Measurements from ENCODE around the gene DPF1.

The DPF1 gene

DNA sequence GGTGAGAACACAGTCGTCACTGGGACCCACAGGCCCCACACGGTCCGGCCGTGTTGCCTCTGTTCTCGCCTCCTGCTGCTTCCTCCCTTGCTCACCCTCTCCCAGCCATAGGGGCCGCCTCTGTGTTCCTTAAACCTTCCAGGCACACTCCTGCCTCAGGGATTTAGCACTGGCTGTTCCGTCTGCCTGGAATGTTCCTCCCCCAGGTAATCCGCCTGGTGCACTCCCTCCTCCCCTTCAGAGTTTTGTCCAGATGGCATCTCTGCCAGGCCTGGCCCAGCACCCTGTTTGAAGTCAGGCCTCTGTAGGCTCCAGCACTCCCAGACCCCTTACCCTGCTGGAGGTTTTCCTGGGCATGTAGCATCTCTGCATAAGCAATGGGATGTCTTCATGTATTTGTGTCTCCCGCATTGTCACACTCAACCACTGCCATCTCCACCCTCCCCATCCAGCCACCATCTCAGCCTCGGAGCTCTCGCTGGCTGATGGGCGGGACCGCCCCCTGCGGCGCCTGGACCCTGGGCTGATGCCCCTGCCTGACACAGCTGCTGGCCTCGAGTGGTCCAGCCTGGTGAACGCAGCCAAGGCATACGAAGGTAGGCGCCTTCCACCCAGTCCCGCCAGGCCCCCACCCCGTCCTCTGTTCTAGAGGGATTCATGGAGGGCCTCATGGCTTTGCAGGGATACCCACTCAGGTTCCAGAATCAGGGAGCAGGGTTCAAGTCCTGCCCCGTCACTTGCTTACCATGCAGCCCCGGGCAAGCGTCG lies 25.9 kb downstream of the DPF1 start:
- H4K20me1 ChIP-seq (ENCODE audit: control insufficient read depth, insufficient read depth, low read depth, low read length) = no peaks in the 10 kb centered on the region
- H3F3A ChIP-seq (ENCODE audit: control insufficient read depth, insufficient read depth) = no peaks in the 10 kb centered on the region
- H3K4me1 ChIP-seq (ENCODE audit: control insufficient read depth, low read length) = no peaks in the 10 kb centered on the region
- no peaks in the 10 kb centered on the region for H3K79me2 ChIP-seq (ENCODE audit: control insufficient read depth, low read length)
- H3K4me3 ChIP-seq (ENCODE audit: low read length) = no peak overlapping the region
- H3K9me2 ChIP-seq (replicated peaks; ENCODE audit: control insufficient read depth, low read length) = no peaks in the 10 kb centered on the region
- no peak overlapping the region for H3K4me2 ChIP-seq (ENCODE audit: low read length)
- no peaks in the 10 kb centered on the region for H3K27me3 ChIP-seq (ENCODE audit: control insufficient read depth, low read length)
- no peaks in the 10 kb centered on the region for H3K9me3 ChIP-seq (ENCODE audit: control insufficient read depth, insufficient read depth, low read length)
- TF ChIP-seq EZH2phosphoT487 (IDR thresholded peaks at IDR 0.05; ENCODE audit: borderline replicate concordance, low read length) (no peak), CTCF (IDR thresholded peaks at IDR 0.05; ENCODE audit: low read depth, low read length, poor library complexity, severe bottlenecking) (no peak)
- no peak overlapping the region for H3K27ac ChIP-seq (ENCODE audit: low read depth, low read length)
- H3K36me3 ChIP-seq (ENCODE audit: control insufficient read depth, low read length) = peaks cover 9% of the 10 kb centered on the region; the same call in 1 of the 2 replicates

DNA sequence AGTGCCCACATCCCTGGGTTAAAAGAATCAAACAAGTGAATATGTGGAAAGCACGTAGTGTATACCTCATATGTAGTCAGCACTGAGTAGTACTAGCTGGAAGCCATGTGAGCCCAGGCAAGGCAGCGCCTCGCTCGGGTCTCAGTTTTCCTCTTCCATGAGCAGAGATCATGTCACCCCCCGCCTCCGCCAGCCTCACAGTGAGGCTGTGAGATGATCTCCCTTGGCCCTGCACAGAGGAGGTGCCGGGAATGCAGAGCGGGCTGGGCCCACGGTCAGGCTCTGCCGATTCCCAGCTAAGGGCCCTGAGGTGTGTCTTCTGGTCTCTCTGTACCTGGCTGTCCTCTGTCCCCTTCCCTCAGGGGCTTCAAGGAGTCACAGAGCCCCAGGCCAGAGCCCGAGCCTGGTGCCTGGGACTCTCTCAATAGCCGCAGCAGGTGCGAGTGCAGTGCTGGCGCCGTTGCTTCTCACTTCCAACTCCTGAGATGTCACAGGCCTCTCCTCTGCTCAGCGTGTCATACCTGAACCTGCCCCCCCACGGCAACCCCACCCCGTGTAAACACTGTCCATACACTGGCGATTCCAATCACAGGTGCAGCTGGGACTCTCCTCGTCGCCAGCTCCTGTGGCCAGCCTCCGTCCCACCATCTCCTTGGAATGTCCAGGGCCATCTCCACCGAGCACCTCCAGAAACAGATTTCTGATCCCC lies 26.9 kb downstream of the DPF1 start:
- H3K4me2 ChIP-seq (ENCODE audit: low read length) = no peak overlapping the region
- no peaks in the 10 kb centered on the region for H3F3A ChIP-seq (ENCODE audit: control insufficient read depth, insufficient read depth)
- no peaks in the 10 kb centered on the region for H3K9me2 ChIP-seq (replicated peaks; ENCODE audit: control insufficient read depth, low read length)
- TF ChIP-seq EZH2phosphoT487 (IDR thresholded peaks at IDR 0.05; ENCODE audit: borderline replicate concordance, low read length) (no peak), CTCF (IDR thresholded peaks at IDR 0.05; ENCODE audit: low read depth, low read length, poor library complexity, severe bottlenecking) (no peak)
- H3K4me1 ChIP-seq (ENCODE audit: control insufficient read depth, low read length) = no peaks in the 10 kb centered on the region
- no peak overlapping the region for H3K4me3 ChIP-seq (ENCODE audit: low read length)
- no peak overlapping the region for H3K27ac ChIP-seq (ENCODE audit: low read depth, low read length)
- no peaks in the 10 kb centered on the region for H3K79me2 ChIP-seq (ENCODE audit: control insufficient read depth, low read length)
- no peaks in the 10 kb centered on the region for H3K9me3 ChIP-seq (ENCODE audit: control insufficient read depth, insufficient read depth, low read length)
- no peaks in the 10 kb centered on the region for H4K20me1 ChIP-seq (ENCODE audit: control insufficient read depth, insufficient read depth, low read depth, low read length)
- no peaks in the 10 kb centered on the region for H3K27me3 ChIP-seq (ENCODE audit: control insufficient read depth, low read length)
- H3K36me3 ChIP-seq (ENCODE audit: control insufficient read depth, low read length) = peaks cover 9% of the 10 kb centered on the region; the same call in 1 of the 2 replicates

DNA sequence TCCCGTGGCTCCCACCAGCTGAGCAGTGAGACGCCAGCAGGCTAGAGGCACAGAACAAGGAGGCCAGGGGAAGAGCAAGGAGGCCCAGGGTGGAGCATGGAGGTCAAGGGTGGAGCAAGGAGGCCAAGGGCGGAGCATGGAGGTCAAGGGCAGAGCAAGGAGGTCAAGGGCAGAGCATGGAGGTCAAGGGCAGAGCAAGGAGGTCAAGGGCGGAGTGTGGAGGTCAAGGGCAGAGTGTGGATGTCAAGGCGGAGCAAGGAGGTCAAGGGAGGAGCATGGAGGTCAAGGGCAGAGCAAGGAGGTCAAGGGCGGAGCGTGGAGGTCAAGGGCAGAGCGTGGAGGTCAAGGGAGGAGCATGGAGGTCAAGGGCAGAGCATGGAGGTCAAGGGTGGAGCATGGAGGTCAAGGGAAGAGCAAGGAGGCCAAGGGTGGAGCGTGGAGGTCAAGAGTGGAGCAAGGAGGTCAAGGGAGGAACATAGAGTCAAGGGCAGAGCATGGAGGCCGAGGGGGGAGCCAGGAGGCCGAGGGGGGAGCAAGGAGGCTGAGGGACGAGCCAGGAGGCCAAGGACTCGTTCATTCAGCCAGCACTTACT lies 27.7 kb downstream of the DPF1 start:
- H3K9me3 ChIP-seq (ENCODE audit: control insufficient read depth, insufficient read depth, low read length) = no peaks in the 10 kb centered on the region
- no peaks in the 10 kb centered on the region for H3K79me2 ChIP-seq (ENCODE audit: control insufficient read depth, low read length)
- peaks cover 6% of the 10 kb centered on the region; the same call in 1 of the 2 replicates for H3K36me3 ChIP-seq (ENCODE audit: control insufficient read depth, low read length)
- H3K4me3 ChIP-seq (ENCODE audit: low read length) = no peak overlapping the region
- no peak for TF ChIP-seq CTCF (IDR thresholded peaks at IDR 0.05; ENCODE audit: low read depth, low read length, poor library complexity, severe bottlenecking)
- TF ChIP-seq EZH2phosphoT487 (IDR thresholded peaks at IDR 0.05; ENCODE audit: borderline replicate concordance, low read length) = no peak
- H3K4me1 ChIP-seq (ENCODE audit: control insufficient read depth, low read length) = no peaks in the 10 kb centered on the region
- H3K27ac ChIP-seq (ENCODE audit: low read depth, low read length) = no peak overlapping the region
- no peak overlapping the region for H3K4me2 ChIP-seq (ENCODE audit: low read length)
- H4K20me1 ChIP-seq (ENCODE audit: control insufficient read depth, insufficient read depth, low read depth, low read length) = no peaks in the 10 kb centered on the region
- H3K9me2 ChIP-seq (replicated peaks; ENCODE audit: control insufficient read depth, low read length) = no peaks in the 10 kb centered on the region
- H3K27me3 ChIP-seq (ENCODE audit: control insufficient read depth, low read length) = no peaks in the 10 kb centered on the region
- no peaks in the 10 kb centered on the region for H3F3A ChIP-seq (ENCODE audit: control insufficient read depth, insufficient read depth)

Measured in DOHH2 (cell line).